IMR-90 (cell line): Measurements from ENCODE around the gene KDM6A.

Experiments used
- BHLHE40 ChIP-seq: fragments of 150-350 bp; IDR thresholded peaks from 2 replicates; pipeline ENCODE4 v1.6.1; 2016; ENCODE audit warnings: mild to moderate bottlenecking, low read depth, low read length
- CEBPB ChIP-seq: IDR thresholded peaks from 2 replicates; pipeline ENCODE4 v1.6.1; 2012; ENCODE audit warnings: low read depth, low read length, improper control_type of control experiment
- CHD1 ChIP-seq: IDR thresholded peaks from 2 replicates; pipeline ENCODE4 v1.6.1; 2012; ENCODE audit warnings: low read depth, low read length, improper control_type of control experiment
- CTCF ChIP-seq: conservative IDR thresholded peaks from 2 replicates; pipeline ENCODE4 v1.5.1; 2012; ENCODE audit warnings: mild to moderate bottlenecking, low read depth, low read length, improper control_type of control experiment
- ELK1 ChIP-seq: fragments of 150-350 bp; IDR thresholded peaks from 2 replicates; pipeline ENCODE4 v1.6.1; 2016; ENCODE audit warnings: low read depth, mild to moderate bottlenecking, low read length, moderate library complexity, borderline replicate concordance
- MXI1 ChIP-seq: IDR thresholded peaks from 2 replicates; pipeline ENCODE4 v1.6.1; 2012; ENCODE audit warnings: low read depth, mild to moderate bottlenecking, low read length, moderate library complexity, borderline replicate concordance
- POLR2A ChIP-seq: IDR thresholded peaks from 2 replicates; pipeline ENCODE4 v1.6.1; 2012; ENCODE audit warnings: mild to moderate bottlenecking, low read depth, low read length
- RAD21 ChIP-seq: IDR thresholded peaks from 2 replicates; pipeline ENCODE4 v1.6.1; 2012; ENCODE audit warnings: low read length, improper control_type of control experiment
- RFX5 ChIP-seq: IDR thresholded peaks from 2 replicates; pipeline ENCODE4 v1.8.0; 2012; ENCODE audit warnings: low read depth, mild to moderate bottlenecking, low read length, moderate library complexity
- SMC3 ChIP-seq: fragments of 150-350 bp; IDR thresholded peaks from 2 replicates; pipeline ENCODE4 v1.6.1; 2016; ENCODE audit warnings: low read depth, mild to moderate bottlenecking, antibody characterized with exemption, low read length, moderate library complexity
- USF2 ChIP-seq: fragments of 150-350 bp; IDR thresholded peaks from 2 replicates; pipeline ENCODE4 v1.6.1; 2017; ENCODE audit warnings: mild to moderate bottlenecking, antibody characterized with exemption, low read length, low read depth

GRCh38 chrX:45143455-45143854 lies 270.5 kb downstream of the KDM6A start:
- no peak for TF ChIP-seq CTCF
- TF ChIP-seq POLR2A = no peak
- no peak for TF ChIP-seq USF2
- no peak for TF ChIP-seq RAD21
- TF ChIP-seq RFX5 = no peak
- no peak for TF ChIP-seq CEBPB
- TF ChIP-seq ELK1 = no peak
- no peak for TF ChIP-seq MXI1
- TF ChIP-seq SMC3 = no peak
- TF ChIP-seq BHLHE40 = no peak
- TF ChIP-seq CHD1 = no peak
